NCI-H2196 treated with DMSO at 0.1 percent for 48 hours (cell line): ENCODE measurements around the gene SH3GLB1.
A peak's percentile ranks its signal among the peaks of the same experiment; 100 is the strongest.

Experiments
- DNase-seq: peaks from one replicate; lab custom pipeline; 2025; ENCODE audit not compliant: unreplicated experiment; lab: John Stamatoyannopoulos, UW

SH3GLB1 gene

GRCh38 chr1:86733340-86733739 is 29.0 kb downstream of the SH3GLB1 start:
- no peak for DNase-seq

DNA sequence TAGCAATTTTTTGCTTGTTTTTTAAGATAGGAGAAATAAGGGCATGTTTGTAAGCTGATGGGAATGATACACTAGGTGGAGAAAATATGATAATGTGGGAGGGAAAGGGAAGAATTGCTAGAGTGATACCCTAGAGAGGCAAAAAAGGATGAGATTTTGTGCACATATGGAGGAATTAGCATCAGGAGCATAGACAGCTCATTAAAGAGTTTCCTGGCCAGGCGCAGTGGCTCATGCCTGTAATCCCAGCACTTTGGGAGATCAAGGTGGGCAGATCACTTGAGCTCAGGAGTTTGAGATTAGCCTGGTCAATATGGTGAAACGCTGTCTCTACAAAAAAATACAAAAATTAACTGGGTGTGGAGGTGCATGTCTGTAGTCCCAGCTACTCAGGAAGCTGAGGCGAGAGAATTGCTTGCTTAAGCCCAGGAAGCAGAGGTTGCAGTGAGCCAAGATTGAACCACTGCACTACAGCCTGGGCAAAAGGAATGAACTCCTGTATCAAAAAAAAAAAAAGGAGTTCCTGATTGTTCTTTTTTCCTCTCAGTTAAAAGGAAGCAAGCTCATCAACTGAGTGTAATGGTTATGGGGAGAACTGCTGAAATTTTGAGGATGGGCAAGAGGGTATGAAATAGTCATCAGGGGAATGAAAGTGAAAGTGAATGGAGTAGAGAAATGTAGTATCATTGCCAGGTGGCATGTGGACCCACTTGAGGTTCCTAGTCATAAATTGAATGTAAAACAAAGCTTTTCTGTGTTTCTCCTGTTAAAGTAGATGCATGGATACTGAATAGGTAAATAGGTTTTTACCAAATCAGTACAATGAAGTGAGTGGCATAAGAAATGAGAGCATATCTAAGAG is 35.5 kb downstream of the SH3GLB1 start:
- DNase-seq: no peak

- DNase-seq: no peak
Measured at GRCh38 chr1:86741947-86742572, 37.7 kb downstream of the SH3GLB1 start.

- DNase-seq: no peak
Measured at GRCh38 chr1:86747304-86747703, 42.9 kb downstream of the SH3GLB1 start.

GRCh38 chr1:86748622-86749373 is 44.4 kb downstream of the SH3GLB1 start:
- no peak for DNase-seq

GRCh38 chr1:86750076-86750475 is 45.7 kb downstream of the SH3GLB1 start:
- DNase-seq: no peak

DNA sequence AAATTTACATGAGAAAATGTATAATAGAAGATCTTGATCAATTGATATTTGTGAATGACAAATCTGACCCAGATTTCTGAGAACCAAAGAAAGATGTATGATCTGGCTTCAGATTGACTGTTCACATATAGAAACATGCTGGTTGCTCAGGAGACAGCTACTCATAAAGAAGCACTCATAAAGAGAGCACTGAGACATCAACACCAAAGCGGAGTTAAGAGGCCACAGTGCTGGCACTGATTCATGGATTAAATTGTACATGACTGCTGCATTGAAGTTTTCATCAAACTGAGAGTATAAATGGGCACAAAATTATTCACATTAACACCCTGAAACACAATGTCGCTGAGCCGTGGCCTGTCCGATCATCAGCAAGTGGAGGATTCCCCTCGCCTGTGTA is 46.2 kb downstream of the SH3GLB1 start:
- no peak for DNase-seq

- no peak for DNase-seq
Measured at GRCh38 chr1:86751923-86752322, 47.5 kb downstream of the SH3GLB1 start.

DNA sequence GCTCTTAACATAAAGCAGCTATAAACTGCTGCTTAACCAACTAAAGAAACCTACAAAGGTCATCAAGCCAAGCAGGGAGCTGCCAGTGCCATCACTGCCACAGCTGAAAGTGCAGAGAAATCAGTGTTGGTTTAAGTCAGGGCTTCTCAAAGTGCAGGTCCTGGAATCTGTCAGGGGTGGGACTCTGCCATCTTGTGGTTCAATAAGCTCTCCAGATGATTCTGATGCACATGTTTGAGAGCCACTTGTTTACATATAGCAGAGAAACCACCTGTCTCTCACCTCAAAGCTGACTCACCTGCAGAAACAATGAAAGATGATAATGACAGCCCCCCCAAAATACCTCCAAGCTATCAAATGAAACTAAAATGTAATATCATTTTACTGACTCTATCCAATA is 49.3 kb downstream of the SH3GLB1 start:
- DNase-seq: peak; percentile 51

GRCh38 chr1:86754265-86754974 is 50.0 kb downstream of the SH3GLB1 start:
- DNase-seq: no peak

DNA sequence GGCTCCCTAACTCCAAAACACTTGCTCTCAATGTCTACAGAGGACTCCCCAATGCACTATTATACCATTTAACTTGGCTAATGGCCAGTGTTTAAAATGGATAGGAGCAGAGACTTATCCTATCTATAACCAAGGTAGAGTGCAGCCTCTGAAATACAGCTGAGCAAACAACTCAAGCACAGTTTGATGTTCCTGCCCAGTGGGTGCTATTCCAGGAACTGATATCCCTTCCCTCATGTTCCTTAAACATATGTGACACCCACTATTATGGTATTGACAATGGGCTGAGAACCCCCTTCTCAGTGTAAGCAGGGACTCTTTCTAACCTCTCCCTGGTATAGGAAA is 51.7 kb downstream of the SH3GLB1 start:
- DNase-seq: peak; percentile 63

- DNase-seq: no peak
Measured at GRCh38 chr1:86757272-86757984, 53.1 kb downstream of the SH3GLB1 start.

DNA sequence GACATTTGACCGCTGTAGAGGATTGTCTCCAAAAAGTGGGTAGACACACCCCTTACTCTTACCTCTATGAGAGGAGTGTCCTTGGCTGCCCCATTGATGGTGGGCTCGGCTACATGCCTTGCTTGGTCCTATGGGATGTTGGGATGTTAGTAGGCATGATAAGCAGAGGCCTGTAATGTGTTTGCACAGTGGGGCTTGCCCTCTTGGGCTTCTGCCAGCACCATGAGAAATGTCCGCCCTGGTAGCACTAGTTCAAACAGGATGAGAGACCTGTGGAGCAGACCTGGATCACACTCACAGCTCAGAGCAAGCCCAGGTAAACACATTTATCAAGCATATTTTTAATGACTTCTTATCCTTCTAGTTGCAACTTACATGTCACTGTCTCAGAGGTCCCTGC is 54.2 kb downstream of the SH3GLB1 start:
- peak; percentile 58 for DNase-seq

DNA sequence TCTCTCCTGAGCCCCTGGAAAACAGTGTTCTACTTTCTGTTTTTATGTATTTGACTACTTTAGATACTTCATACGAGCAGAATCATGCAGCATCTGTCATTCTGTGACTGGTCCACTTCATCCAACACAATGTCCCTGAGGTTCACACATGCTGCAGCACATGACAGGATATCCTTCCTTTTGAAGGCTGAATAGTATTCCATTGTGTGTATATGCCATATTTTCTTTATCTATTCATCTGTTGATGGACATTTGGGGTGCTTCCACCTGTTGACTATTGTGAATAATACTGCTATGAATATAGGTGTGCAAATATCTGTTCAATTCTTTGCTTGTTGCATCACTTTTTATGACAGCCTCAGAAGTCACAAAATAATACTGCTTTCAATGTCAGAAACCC is 55.8 kb downstream of the SH3GLB1 start:
- DNase-seq: no peak

GRCh38 chr1:86762336-86762735 is 58.0 kb downstream of the SH3GLB1 start:
- DNase-seq: no peak

DNA sequence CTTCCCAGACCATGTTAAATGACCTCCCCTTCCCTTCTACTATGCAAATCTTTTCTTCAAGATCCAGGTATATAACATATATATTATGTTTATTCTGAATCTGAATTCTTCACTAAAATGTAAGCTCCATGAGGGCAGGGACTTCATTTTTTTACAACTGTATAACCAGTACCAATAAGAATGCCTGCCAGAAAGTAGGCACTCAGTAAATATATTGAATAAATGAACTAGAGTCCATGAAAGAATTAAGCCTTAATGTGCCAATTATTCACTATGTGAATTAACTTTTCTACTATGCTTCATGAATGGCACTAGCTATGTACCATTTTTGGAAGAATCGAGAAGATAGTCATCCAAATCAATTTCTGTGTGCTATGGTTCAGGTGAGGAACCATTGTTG is 60.1 kb downstream of the SH3GLB1 start:
- DNase-seq: no peak

DNA sequence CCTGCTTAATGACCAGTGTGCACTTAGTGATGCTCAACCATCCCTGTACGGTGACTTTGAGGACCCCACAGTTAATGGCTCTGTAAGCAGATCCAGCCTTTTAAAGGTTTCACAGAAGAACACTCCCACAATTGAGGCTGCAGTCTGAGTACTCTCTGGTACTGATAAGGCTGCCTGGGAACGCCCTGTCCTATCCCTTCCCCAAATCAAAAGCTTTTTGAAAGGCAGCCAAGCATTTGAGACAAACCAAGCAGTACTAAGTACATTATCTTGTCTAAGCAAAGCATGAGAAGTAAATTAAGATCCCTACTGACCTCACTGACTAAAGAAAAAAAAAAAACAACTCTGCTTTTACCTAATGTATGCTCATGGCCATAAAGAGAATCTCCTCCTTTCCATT is 60.7 kb downstream of the SH3GLB1 start:
- no peak for DNase-seq

DNA sequence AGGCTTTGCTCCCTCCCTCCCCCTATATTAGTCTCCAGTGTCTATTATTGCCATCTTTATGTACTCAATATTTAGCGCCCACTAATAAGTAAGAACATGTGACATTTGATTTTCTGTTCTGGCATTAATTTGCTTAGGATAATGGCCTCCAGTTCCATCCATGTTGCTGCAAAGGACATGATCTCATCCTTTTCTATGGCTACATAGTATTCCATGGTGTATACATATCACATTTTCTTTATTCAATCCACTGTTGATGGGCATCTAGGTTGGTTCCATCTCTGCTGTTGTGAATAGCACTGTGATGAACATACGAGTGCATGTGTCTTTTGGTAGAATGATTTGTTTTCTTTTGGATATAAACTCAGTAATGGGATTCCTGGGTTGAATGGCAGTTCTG is 61.3 kb downstream of the SH3GLB1 start:
- DNase-seq: no peak

GRCh38 chr1:86768554-86768953 is 64.2 kb downstream of the SH3GLB1 start:
- DNase-seq: no peak

- DNase-seq: no peak
Measured at GRCh38 chr1:86769065-86769464, 64.7 kb downstream of the SH3GLB1 start.
